Activated T-cell treated with anti-CD3 and anti-CD28 coated beads, Interleukin-2, amount 50 U/mL, for 72 hours (primary cell): ENCODE measurements around the gene IST1. TPM values are rescaled to one million over a fixed set of nuclear protein-coding genes. Genes with fewer than 3 reads are reported as not detected.
A peak's percentile ranks its signal among the peaks of the same experiment; 100 is the strongest.

Source experiments
- ATAC-seq, 2 donors: fragments of 150-1000 bp; cut with Tn5 transposase; replicated peaks in 1 of 2; 2 replicates each; pipeline ENCODE4 v1.10.0; 2021; ENCODE audit warnings: moderate library complexity in 2 of 2, mild to moderate bottlenecking in 1 of 2
- DNase-seq, 2 donors: peaks; one replicate each; pipeline ENCODE4 v3.0.0; 2021 to 2022; ENCODE audit warnings: mixed read lengths in 1 of 2
- H3K27ac Mint-ChIP-seq: one replicate; pipeline ENCODE4 v1.8.0; 2022; ENCODE audit warnings: mild to moderate bottlenecking, moderate library complexity, mixed read lengths
- H3K27me3 Mint-ChIP-seq: one replicate; pipeline ENCODE4 v1.8.0; 2022; ENCODE audit warnings: low read depth, mixed read lengths
- H3K36me3 Mint-ChIP-seq, 2 donors: one replicate each; pipeline ENCODE4 v1.8.0; 2022; ENCODE audit warnings: mixed read lengths in 2 of 2, mild to moderate bottlenecking in 1 of 2; ENCODE audit not compliant: insufficient read depth in 2 of 2
- H3K4me1 Mint-ChIP-seq: one replicate; pipeline ENCODE4 v1.8.0; 2022; ENCODE audit warnings: low read depth, mixed read lengths
- H3K4me3 Mint-ChIP-seq, 2 donors: one replicate each; pipeline ENCODE4 v1.8.0; 2022; ENCODE audit warnings: mild to moderate bottlenecking in 2 of 2, mixed read lengths in 2 of 2, moderate library complexity in 2 of 2
- H3K9me3 Mint-ChIP-seq, 2 donors: one replicate each; pipeline ENCODE4 v1.8.0; 2022; ENCODE audit warnings: mixed read lengths in 2 of 2
- total RNA-seq, 2 donors: library from RNA; stranded (reverse); gene quantifications; one replicate each; pipeline ENCODE4 v1.2.3, GENCODE V29; 2022

The IST1 gene
- total RNA-seq, 2 donors from 2014 or later, result 190 to 194 TPM

- H3K36me3 Mint-ChIP-seq, result peaks cover 10 to 33% of the 10 kb centered on the region in 2 donors
- ATAC-seq (no peak), DNase-seq (no peak)
- no peak overlapping the region for H3K27ac Mint-ChIP-seq
- H3K4me3 Mint-ChIP-seq, result no peak overlapping the region
- no peaks in the 10 kb centered on the region for H3K27me3 Mint-ChIP-seq
- no peaks in the 10 kb centered on the region for H3K9me3 Mint-ChIP-seq
- H3K4me1 Mint-ChIP-seq, result peaks cover 71% of the 10 kb centered on the region
Measured at GRCh38 chr16:71912534-71913275, 17.4 kb downstream of the IST1 start.

- H3K27ac Mint-ChIP-seq, result peak overlapping the region; percentile 95
- H3K9me3 Mint-ChIP-seq, result no peaks in the 10 kb centered on the region
Measured at GRCh38 chr16:71914802-71915201, 19.5 kb downstream of the IST1 start.

GRCh38 chr16:71915350-71915749, 20.0 kb downstream of the IST1 start:
- ATAC-seq (no peak), DNase-seq (no peak)
- Mint-ChIP-seq H3K27me3 (no peaks in the 10 kb centered on the region), H3K9me3 (no peaks in the 10 kb centered on the region), H3K4me3 (no peak overlapping the region), H3K4me1 (peaks cover 45% of the 10 kb centered on the region), H3K27ac (peak overlapping the region; percentile 95), H3K36me3 (peaks cover 20 to 50% of the 10 kb centered on the region in 2 donors)

More at GRCh38 chr16:71914802-71915201, 19.5 kb downstream of the IST1 start:
- ATAC-seq (no peak), DNase-seq (no peak)
- H3K36me3 Mint-ChIP-seq, result peaks cover 20 to 46% of the 10 kb centered on the region in 2 donors
- H3K27me3 Mint-ChIP-seq, result no peaks in the 10 kb centered on the region
- H3K4me1 Mint-ChIP-seq, result peaks cover 50% of the 10 kb centered on the region
- peak overlapping the region in 1 of 2 donors; percentile 28 for H3K4me3 Mint-ChIP-seq

DNA sequence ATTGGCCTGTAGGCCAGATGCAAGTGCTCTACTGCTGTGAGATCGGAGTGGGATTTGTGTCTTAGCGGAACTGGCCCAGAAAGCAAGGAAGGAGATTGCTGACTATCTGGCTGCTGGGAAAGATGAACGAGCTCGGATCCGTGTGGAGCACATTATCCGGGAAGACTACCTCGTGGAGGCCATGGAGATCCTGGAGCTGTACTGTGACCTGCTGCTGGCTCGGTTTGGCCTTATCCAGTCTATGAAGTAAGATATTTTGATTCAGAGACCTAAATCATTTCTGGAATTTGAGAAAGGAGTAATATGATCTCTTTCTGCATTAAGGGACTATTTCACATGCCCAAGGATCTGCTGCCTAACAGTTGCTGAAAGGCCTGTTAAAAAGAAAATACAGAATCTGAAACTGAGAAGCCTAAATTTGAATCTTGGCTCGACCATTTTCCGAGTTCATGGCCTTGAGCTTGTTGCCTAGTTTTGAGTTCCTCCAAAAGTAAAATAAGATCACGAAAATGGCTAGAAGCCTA, 21.1 kb downstream of the IST1 start:
- no peak for DNase-seq
- H3K4me3 Mint-ChIP-seq, result no peak overlapping the region
- peaks cover 26 to 60% of the 10 kb centered on the region in 2 donors for H3K36me3 Mint-ChIP-seq
- H3K9me3 Mint-ChIP-seq, result no peaks in the 10 kb centered on the region
- peaks cover 43% of the 10 kb centered on the region for H3K4me1 Mint-ChIP-seq
- H3K27ac Mint-ChIP-seq, result no peak overlapping the region
- ATAC-seq, result no peak
- H3K27me3 Mint-ChIP-seq, result no peaks in the 10 kb centered on the region

DNA sequence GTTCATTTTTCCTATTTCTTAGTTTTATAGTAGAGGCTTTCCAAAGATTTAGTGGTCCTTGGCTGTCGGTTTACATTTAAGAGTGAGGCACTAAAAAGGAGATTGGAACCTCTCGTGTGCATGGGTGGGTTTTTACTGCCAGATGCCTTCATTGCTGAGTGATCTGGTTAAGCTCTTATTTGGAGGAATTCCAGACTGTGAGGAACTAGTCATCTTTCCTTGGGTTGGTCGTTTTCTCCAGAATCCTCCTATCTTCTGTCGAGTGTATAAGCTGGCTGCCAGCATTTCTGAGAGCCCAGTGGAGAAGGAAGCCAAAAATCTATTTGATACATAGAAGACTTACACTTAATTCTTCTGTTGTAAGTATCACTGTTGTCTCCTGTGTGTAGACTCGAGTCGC, 22.6 kb downstream of the IST1 start:
- ATAC-seq, result no peak
- no peak for DNase-seq
- Mint-ChIP-seq H3K4me1 (peaks cover 30% of the 10 kb centered on the region), H3K9me3 (no peaks in the 10 kb centered on the region), H3K36me3 (peaks cover 24 to 66% of the 10 kb centered on the region in 2 donors), H3K4me3 (no peak overlapping the region), H3K27me3 (no peaks in the 10 kb centered on the region), H3K27ac (peak overlapping the region; percentile 74)

GRCh38 chr16:71919035-71919434, 23.7 kb downstream of the IST1 start:
- Mint-ChIP-seq H3K4me3 (no peak overlapping the region), H3K4me1 (peaks cover 21% of the 10 kb centered on the region), H3K27ac (peak overlapping the region; percentile 12), H3K9me3 (no peaks in the 10 kb centered on the region), H3K27me3 (no peaks in the 10 kb centered on the region), H3K36me3 (peaks cover 26 to 68% of the 10 kb centered on the region in 2 donors)
- DNase-seq (no peak), ATAC-seq (no peak)

GRCh38 chr16:71920658-71921057, 25.3 kb downstream of the IST1 start:
- Mint-ChIP-seq H3K4me3 (no peak overlapping the region), H3K9me3 (no peaks in the 10 kb centered on the region), H3K27me3 (no peaks in the 10 kb centered on the region), H3K4me1 (peaks cover 8% of the 10 kb centered on the region), H3K27ac (peak overlapping the region; percentile 51), H3K36me3 (peaks cover 22 to 67% of the 10 kb centered on the region in 2 donors)
- DNase-seq (no peak), ATAC-seq (no peak)

- Mint-ChIP-seq H3K36me3 (peaks cover 14 to 64% of the 10 kb centered on the region in 2 donors), H3K27ac (no peak overlapping the region), H3K4me1 (peaks cover 9% of the 10 kb centered on the region)
Measured at GRCh38 chr16:71923941-71924690, 28.8 kb downstream of the IST1 start.

GRCh38 chr16:71924710-71925109, 29.4 kb downstream of the IST1 start:
- Mint-ChIP-seq H3K27me3 (no peaks in the 10 kb centered on the region), H3K36me3 (peaks cover 12 to 60% of the 10 kb centered on the region in 2 donors), H3K9me3 (no peaks in the 10 kb centered on the region), H3K4me3 (no peak overlapping the region), H3K27ac (no peak overlapping the region), H3K4me1 (peaks cover 9% of the 10 kb centered on the region)
- ATAC-seq (no peak), DNase-seq (no peak)

More at GRCh38 chr16:71923941-71924690, 28.8 kb downstream of the IST1 start:
- Mint-ChIP-seq H3K4me3 (no peak overlapping the region), H3K9me3 (no peaks in the 10 kb centered on the region), H3K27me3 (no peaks in the 10 kb centered on the region)
- no peak for ATAC-seq
- DNase-seq, result no peak

GRCh38 chr16:71927383-71927782, 32.1 kb downstream of the IST1 start:
- H3K36me3 Mint-ChIP-seq, result peaks cover 6 to 46% of the 10 kb centered on the region in 2 donors

GRCh38 chr16:71927787-71928186, 32.5 kb downstream of the IST1 start:
- Mint-ChIP-seq H3K27ac (peak overlapping the region; percentile 58), H3K36me3 (peaks cover 6 to 42% of the 10 kb centered on the region in 2 donors)
- no peak for DNase-seq

More at GRCh38 chr16:71927383-71927782, 32.1 kb downstream of the IST1 start:
- no peaks in the 10 kb centered on the region for H3K9me3 Mint-ChIP-seq
- peak overlapping the region; percentile 58 for H3K27ac Mint-ChIP-seq
- no peak for ATAC-seq
- no peak overlapping the region for H3K4me3 Mint-ChIP-seq
- peaks cover 9% of the 10 kb centered on the region for H3K4me1 Mint-ChIP-seq
- no peaks in the 10 kb centered on the region for H3K27me3 Mint-ChIP-seq
- DNase-seq, result no peak

DNA sequence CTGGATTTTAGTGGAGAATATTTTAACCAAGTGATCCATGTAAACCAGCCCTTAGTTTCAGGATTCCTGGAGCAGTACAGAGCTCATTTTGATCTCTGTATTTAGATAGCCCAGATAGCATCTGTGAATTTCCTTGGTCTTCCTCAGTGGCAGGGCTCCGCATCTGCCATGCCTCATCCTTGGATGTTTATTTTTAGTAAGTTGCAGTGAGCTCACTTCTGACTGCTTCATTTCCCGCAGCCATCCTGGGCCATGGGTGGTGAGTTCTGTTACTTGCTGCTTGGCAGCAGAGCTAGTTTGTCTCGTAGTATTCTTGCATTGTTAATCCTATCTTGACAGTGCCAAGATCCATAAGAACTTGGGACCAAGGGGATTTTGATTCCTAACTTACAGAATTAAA, 33.7 kb downstream of the IST1 start:
- no peak overlapping the region for H3K27ac Mint-ChIP-seq
- H3K9me3 Mint-ChIP-seq, result no peaks in the 10 kb centered on the region
- peaks cover 9% of the 10 kb centered on the region for H3K4me1 Mint-ChIP-seq
- H3K4me3 Mint-ChIP-seq, result no peak overlapping the region
- DNase-seq (no peak), ATAC-seq (no peak)
- H3K27me3 Mint-ChIP-seq, result no peaks in the 10 kb centered on the region
- H3K36me3 Mint-ChIP-seq, result peaks cover 4 to 38% of the 10 kb centered on the region in 2 donors

More at GRCh38 chr16:71927787-71928186, 32.5 kb downstream of the IST1 start:
- no peaks in the 10 kb centered on the region for H3K9me3 Mint-ChIP-seq
- H3K4me3 Mint-ChIP-seq, result no peak overlapping the region
- H3K4me1 Mint-ChIP-seq, result peaks cover 9% of the 10 kb centered on the region
- no peaks in the 10 kb centered on the region for H3K27me3 Mint-ChIP-seq
- no peak for ATAC-seq

DNA sequence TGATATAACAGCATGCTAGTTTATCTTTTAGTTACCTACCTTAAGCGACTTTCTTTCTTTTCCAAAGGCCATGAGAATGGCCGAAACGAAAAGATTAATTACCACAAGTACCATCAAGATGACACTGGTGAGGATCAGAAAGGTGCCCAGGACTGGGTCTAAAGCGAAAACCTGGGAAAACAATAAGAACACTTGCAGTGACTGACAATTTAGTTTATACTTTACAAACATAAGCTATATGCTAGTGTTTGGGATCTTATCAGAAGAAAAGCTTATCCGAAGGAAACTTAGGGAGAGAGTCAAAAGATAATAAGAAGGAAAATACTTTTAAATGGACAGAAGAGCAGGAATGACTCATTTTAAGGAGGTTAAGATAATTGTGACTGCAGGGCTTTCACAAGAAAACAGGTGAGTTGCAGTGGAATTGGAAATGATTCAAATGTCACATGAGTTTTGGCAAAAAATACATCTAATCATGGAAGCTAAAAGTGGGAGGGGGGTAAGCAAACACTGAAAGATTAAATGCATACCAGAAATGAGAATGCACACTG, 34.8 kb downstream of the IST1 start:
- no peak for ATAC-seq
- H3K4me3 Mint-ChIP-seq, result no peak overlapping the region
- H3K9me3 Mint-ChIP-seq, result no peaks in the 10 kb centered on the region
- no peaks in the 10 kb centered on the region for H3K27me3 Mint-ChIP-seq
- peaks cover 4 to 31% of the 10 kb centered on the region in 2 donors for H3K36me3 Mint-ChIP-seq
- H3K4me1 Mint-ChIP-seq, result peaks cover 9% of the 10 kb centered on the region
- no peak for DNase-seq
- peak overlapping the region; percentile 36 for H3K27ac Mint-ChIP-seq
